Measurements from ENCODE around the gene PPP2R1B.

- TF ChIP-seq CTCF (IDR thresholded peaks at IDR 0.05) = no peak
- no peak for TF ChIP-seq EZH2 (IDR thresholded peaks at IDR 0.05; ENCODE audit: borderline replicate concordance, insufficient read depth, low read depth, low read length, poor library complexity, severe bottlenecking)
Observed at GRCh38 chr11:111788464-111788863, 22.3 kb upstream of the PPP2R1B start.
